GM21786 (cell line): ENCODE data around the gene JOSD1.
A peak's percentile ranks its signal among the peaks of the same experiment; 100 is the strongest.

ENCODE experiments used
- ATAC-seq: cut with Tn5 transposase; IDR thresholded peaks from one replicate; pipeline ENCODE4 v1.9.1; 2021; ENCODE audit not compliant: unreplicated experiment

Gene JOSD1

GRCh38 chr22:38715852-38716251 is 15.1 kb upstream of the JOSD1 start:
- no peak for ATAC-seq

- no peak for ATAC-seq
Observed at GRCh38 chr22:38715176-38715764, 14.5 kb upstream of the JOSD1 start.

GRCh38 chr22:38713921-38714320 is 13.2 kb upstream of the JOSD1 start:
- ATAC-seq: no peak

- no peak for ATAC-seq
Observed at GRCh38 chr22:38712486-38713207, 11.9 kb upstream of the JOSD1 start.

- ATAC-seq: no peak
Observed at GRCh38 chr22:38710866-38711265, 10.1 kb upstream of the JOSD1 start.

GRCh38 chr22:38710351-38710750 is 9.6 kb upstream of the JOSD1 start:
- no peak for ATAC-seq

GRCh38 chr22:38709306-38709705 is 8.6 kb upstream of the JOSD1 start:
- no peak for ATAC-seq

- no peak for ATAC-seq
Observed at GRCh38 chr22:38707984-38708383, 7.2 kb upstream of the JOSD1 start.

- no peak for ATAC-seq
Observed at GRCh38 chr22:38707346-38707745, 6.6 kb upstream of the JOSD1 start.

- no peak for ATAC-seq
Observed at GRCh38 chr22:38706901-38707195, 6.1 kb upstream of the JOSD1 start.

- no peak for ATAC-seq
Observed at GRCh38 chr22:38706101-38706900, 5.6 kb upstream of the JOSD1 start.

- peak; percentile 63 for ATAC-seq
Observed at GRCh38 chr22:38705235-38706100, 4.7 kb upstream of the JOSD1 start, which contains the start of gene GTPBP1. Gene GTPBP1, plus strand, starts transcription at chr22:38705944. Its CDS starts 12 bp downstream, at chr22:38705956.

GRCh38 chr22:38704654-38705234 is 4.0 kb upstream of the JOSD1 start:
- no peak for ATAC-seq

GRCh38 chr22:38700270-38700788 is 414 bp downstream of the JOSD1 start:
- ATAC-seq: no peak

GRCh38 chr22:38699784-38700183 is 959 bp downstream of the JOSD1 start:
- ATAC-seq: no peak

- ATAC-seq: no peak
Observed at GRCh38 chr22:38699143-38699542, 1.6 kb downstream of the JOSD1 start.

- no peak for ATAC-seq
Observed at GRCh38 chr22:38698407-38699094, 2.2 kb downstream of the JOSD1 start.

GRCh38 chr22:38697425-38698089 is 3.2 kb downstream of the JOSD1 start:
- ATAC-seq: no peak

- no peak for ATAC-seq
Observed at GRCh38 chr22:38696606-38697424, 3.9 kb downstream of the JOSD1 start.
